Measurements from ENCODE around the gene MTPN.

GRCh38 chr7:135942614-135943013 lies 34.5 kb downstream of the MTPN start:
- TF ChIP-seq CTCF (IDR thresholded peaks at IDR 0.05; ENCODE audit: low read depth, low read length), result no peak
- TF ChIP-seq POLR2A (IDR thresholded peaks at IDR 0.05; ENCODE audit: extremely low read depth, insufficient read length), result no peak
- no peak for TF ChIP-seq MAX (IDR thresholded peaks at IDR 0.05; ENCODE audit: low read depth, low read length)
